ENCODE measurements around the gene FAM89B. TPM values are rescaled to one million over a fixed set of nuclear protein-coding genes. Genes with fewer than 3 reads are reported as not detected.

FAM89B gene
- total and polyA plus RNA-seq, 2 of the 8 experiments (the other 6 are each of a cell fraction or from before 2014, with no cell fraction given): 15.8 to 32.4 TPM

GRCh38 chr11:65560555-65561418, 11.6 kb upstream of the FAM89B start (continued):
- TF ChIP-seq SP1 (IDR thresholded peaks at IDR 0.05; ENCODE audit: low read depth, low read length) (peak; percentile 26; the same call in 1 of the 2 replicates), EZH2 (IDR thresholded peaks at IDR 0.05; ENCODE audit: low read depth, low read length, severe bottlenecking) (peak; percentile 32)
- TF ChIP-seq, protein P1, sequence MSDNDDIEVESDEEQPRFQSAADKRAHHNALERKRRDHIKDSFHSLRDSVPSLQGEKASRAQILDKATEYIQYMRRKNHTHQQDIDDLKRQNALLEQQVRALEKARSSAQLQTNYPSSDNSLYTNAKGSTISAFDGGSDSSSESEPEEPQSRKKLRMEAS (IDR thresholded peaks at IDR 0.05): no peak

All from H1 (cell line).